CD4-positive, alpha-beta T cell treated with Interleukin-10 for 1 hour (primary cell): ENCODE data around the gene DMRT1.
"Not testable (repeated sequence)": the region's sequence is repeated elsewhere in the genome, so short reads cannot be mapped to it uniquely, and the experiment has no call there.

Source experiments
- DNase-seq: peaks from one replicate; pipeline ENCODE4 v3.0.0-alpha.2; 2020

Gene DMRT1

DNA sequence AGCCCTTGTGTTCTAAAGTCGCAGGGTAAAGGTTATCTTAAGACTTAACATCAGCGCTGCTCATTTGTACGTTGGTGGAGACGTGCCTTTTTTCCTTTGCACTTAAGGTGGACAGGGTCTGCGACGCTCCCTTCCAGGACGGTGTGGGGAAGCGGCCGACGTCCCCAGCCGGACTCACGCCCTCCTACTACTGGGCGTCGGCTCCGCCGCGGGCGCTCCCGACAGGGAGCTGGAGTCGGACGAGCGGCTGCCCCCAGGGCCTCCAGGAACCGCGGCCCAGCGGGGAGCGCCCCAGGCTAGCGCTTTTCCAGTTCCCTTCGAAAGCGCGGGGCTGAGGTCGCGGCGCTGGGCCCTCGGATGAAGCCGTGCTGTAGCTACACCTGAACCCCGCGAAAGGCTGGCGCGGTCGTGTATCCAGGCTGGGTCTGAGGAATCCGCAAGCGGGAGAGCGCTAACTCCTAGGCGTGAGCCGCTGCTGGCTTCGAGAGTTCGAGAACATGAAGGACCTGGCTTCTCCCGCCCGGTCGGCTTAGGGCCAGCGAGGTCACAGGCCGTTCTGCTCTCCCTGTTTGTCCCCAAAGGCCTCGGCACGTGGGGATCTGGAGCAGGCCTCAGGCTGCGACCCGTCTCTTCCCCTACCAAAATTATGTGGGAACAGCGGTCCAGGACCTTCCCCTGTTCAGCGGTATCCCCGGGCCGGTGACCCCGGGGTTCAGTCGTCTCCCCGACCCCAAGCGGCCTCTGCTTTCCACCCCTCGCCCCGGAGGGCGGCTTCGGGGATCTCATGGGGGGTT lies 131.2 kb downstream of the DMRT1 start:
- no peak for DNase-seq

DNA sequence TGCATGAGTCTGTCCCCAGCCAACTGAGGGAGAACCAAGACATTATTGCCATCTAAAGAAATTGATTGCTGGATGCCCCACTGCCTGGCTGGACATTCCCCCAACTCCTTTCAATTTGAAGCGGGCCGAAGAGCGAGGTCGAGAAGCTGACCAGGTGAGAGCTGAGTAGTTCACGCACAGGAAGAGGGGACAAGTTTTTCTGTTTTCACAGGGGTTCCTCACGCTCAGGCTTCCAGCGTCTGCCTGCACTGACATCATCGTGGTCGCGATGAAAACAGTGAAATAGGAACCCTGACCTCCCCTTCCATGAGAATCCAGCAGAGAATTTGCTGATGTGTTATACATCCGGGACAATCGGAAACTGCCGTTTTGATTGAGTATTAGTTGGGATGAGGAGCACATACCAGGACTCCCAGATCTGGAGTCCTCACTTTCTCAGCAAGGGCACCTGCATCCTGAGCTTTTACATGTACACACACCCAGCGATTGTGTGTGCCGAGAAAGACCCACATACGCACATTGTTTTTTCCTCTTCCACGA lies 131.9 kb downstream of the DMRT1 start:
- no peak for DNase-seq

DNA sequence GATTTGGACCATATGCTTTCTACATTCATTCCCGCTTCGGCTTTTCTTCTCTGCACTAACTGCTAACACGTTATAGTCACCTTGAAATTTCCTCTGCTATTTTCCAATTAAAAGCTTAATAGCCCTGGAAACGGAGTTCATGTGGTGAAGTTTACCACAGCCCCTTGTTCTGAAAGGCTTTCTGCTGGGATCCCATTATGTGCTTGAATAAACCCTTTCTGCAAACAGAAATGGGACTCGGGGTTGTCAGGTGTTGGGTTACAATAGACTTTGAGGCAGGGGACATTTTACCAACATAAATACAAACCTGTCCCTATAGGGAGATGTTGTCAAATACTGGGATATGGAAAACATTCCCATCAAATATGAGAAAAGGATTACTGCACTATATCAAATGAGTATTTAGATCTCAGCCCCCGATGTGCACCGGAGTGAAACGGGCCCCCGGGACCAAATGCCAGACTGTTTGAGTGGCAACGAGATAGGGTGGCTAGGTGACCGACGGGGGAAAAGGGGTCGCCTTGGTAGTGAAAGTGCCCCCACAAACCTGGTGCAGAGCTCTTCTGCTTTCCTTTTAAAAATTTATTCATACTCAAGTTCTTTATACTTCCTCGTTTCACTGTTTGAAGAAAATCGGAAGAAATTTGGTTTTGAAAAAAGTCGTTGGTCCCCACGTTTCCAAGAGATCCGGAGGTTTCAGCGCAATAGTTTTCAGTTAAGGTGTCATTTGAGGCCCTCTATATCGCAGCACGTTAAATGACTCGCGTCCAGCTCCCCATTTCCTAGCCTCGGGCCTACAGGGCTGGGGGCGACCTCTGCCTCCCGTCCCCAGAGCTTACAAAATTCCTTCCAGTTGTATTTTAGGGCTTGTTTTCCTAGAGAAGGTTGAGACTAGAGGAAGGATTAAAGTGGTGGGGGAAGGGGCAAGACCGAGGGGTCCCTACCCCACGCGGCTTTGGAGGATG lies 132.8 kb downstream of the DMRT1 start:
- DNase-seq = no peak

GRCh38 chr9:974996-975739 lies 133.7 kb downstream of the DMRT1 start:
- no peak for DNase-seq

DNA sequence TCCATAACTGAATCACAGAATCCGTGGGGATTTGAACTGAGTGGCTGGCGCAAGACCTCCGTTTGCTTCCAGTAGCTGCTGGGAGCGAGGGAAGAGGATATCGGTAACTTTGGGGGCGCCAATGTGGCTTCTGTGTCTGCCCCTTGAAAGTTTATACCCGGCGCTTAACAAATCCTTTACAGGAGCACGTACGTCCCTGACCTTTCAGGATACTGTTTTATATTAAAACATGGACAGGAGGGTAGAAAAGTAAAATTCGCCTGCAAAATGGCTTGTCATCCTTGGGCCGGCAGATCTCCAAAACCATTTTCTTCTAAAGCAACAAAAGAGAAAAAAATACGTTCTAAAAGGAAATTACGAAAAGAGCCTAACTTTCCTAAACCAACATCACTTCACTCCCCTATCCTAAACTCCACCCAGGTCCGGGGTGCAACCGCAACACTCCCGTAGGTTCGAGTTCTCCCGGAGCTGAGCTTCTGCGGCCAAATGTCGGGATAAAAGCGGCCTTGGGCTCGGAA lies 134.3 kb downstream of the DMRT1 start:
- DNase-seq = no peak

- DNase-seq = no peak
These were observed 134.9 kb downstream of the DMRT1 start, which contains the start of gene DMRT3 for GRCh38 chr9:976258-976942. TSS of gene DMRT3 (plus strand) at chr9:976655. CDS start at chr9:977002, 347 bp downstream.

DNA sequence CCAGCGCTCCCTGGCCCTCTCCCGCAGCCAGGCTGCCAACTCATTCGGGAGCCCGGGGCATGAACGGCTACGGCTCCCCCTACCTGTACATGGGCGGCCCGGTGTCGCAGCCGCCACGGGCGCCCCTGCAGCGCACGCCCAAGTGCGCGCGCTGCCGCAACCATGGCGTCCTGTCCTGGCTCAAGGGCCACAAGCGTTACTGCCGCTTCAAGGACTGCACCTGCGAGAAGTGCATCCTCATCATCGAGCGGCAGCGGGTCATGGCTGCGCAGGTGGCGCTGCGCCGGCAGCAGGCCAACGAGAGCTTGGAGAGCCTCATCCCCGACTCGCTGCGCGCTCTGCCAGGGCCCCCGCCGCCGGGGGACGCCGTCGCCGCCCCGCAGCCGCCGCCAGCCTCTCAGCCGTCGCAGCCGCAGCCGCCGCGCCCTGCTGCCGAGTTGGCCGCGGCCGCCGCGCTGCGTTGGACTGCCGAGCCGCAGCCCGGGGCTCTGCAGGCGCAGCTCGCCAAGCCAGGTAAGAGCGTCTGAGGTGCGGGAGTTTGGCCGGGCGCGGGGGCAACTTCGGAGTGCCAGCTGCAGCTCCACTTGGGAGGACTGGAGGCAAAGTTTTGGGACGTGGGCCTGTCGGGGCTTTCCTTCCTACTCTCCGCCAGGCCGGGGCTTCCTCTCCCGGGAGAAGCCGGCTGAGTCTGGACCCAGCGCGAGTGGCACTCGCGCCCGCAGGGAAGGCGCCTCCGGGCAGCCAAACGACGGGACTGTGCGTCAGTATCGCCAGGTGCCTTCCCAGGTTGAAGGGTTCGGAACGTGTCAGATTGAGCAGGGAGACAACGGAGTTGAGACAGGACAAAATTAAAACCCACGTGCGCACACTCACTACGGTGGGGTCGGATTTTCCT lies 135.7 kb downstream of the DMRT1 start:
- no peak for DNase-seq

GRCh38 chr9:977838-978830 lies 136.6 kb downstream of the DMRT1 start:
- no peak for DNase-seq

DNA sequence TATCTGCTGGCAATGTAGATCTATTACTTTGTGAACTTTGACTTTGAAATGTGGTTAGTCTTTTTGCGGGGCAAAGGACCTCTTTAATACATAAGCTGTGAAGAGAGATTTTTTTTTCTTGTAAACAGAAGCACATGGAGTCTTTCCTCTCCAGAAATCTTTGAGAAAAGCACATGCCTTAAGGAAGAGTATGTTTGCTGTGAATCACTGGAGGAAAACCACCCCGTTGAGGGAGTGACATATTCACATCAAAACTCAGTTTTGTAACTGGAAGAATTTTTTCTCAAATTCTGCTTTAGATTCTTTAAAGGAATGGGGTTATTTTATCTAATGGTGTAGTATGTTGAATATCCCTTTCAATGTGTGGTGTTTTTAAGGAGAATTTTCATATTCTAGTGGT lies 138.5 kb downstream of the DMRT1 start:
- no peak for DNase-seq

GRCh38 chr9:980640-981039 lies 139.1 kb downstream of the DMRT1 start:
- no peak for DNase-seq

GRCh38 chr9:981491-981898 lies 140.0 kb downstream of the DMRT1 start:
- DNase-seq = no peak

DNA sequence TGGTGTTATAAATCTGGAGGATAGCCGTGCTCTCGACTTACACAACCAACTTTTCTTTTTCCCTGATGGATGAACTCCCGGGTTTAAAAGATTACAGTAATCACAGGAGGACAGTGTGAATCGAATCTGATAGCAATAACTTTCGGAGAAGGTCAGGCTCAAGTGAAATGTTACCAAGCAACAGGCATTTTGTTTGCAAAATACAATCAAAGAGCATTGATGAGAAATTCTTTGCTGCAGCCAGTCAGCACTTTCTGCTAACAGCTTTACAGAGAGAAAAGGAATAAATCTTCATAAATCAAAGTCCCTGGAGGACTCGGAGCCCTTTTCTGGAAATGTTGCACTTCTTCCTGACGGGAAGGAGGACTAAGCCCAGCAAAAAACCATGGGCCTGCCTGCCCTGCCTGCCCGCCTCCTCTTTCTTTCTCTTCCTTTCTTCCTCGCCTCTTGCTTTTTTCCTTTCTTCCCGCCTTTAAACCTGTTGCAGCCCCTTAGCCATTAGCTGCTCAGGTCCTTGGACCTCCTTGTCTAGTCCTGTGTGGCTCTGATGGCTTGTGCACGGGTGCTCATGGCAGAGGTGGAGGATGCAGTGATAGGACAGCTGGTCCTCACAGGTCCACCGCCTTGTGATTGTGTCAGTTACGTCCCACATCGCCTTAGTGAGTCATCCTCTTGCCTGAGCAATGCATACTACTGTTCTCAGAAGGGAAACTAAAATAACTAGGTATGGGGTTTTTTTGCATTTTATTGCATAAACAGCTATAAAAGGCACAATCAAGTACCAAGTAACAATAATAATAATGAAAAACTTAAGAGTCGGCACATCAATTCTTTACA lies 141.1 kb downstream of the DMRT1 start:
- no peak for DNase-seq

- no peak for DNase-seq
These were observed 152.5 kb downstream of the DMRT1 start for GRCh38 chr9:994005-994404.

DNA sequence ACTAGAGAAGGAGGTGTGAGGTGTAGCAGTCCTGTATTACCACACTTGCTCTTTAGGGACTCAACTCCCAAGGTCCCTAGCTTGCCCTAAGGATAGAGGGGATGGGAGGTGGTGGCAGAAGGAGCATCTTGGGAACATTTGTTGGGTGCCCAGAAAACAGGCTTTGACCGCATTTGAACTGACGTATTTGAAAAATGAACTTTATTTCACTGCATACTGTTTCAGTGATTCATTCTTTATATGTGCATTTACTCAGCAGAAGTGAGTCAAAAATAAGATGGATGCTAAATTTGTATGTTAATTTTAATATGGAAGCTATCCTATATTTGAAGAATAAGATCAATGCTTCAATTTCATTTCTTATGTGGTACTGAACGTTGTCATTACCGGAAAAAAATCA lies 153.7 kb downstream of the DMRT1 start:
- no peak for DNase-seq

DNA sequence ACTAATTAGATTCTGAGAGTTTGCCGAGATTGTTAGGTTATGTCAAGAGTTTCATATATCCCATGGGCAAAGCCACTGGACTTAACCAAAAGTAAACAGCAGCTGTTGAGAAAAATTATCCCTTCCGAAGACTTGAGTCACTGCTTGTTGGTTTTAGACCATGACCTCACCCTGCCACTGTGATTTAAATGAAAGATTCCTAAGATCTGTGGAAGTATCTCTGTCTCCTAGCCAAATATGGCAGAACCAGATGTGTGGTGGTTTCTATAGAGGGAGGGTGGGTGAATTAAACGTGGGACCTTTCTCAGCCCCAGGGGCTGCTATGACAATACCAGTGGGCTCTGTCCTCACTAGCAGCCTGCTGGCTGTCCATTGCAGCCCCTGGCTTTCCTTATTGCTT lies 154.3 kb downstream of the DMRT1 start:
- no peak for DNase-seq

- DNase-seq = not testable (repeated sequence)
These were observed 157.0 kb downstream of the DMRT1 start for GRCh38 chr9:998299-999110.

- DNase-seq = no peak
These were observed 160.3 kb downstream of the DMRT1 start for GRCh38 chr9:1001838-1002237.

GRCh38 chr9:1002678-1003077 lies 161.2 kb downstream of the DMRT1 start:
- DNase-seq = no peak
